ENCODE data around the gene LY86. TPM values are rescaled to one million over a fixed set of nuclear protein-coding genes. Genes with fewer than 3 reads are reported as not detected.

LY86 gene
- total and polyA plus RNA-seq, 2 donors (not counting 1 experiment from before 2014, with no cell fraction given), result 68.7 to 90.2 TPM

DNA sequence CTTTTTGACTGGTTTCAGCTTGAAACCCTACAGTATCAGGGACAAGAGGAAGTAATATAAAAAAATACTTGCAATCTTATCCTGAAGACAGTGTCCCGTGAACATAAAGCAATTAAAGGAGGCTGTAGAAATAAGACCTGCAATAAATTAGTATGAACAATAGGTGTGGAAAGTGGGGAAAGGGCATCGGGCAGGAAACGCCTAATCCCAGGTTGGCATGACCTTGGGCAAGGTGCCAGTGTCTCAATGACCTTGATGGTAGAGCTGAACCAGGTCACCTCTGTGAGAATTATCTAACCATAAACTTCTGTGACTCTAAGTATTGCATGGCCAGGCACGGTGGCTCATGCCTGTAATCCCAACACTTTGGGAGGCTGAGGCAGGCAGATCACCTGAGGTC, 115.2 kb downstream of the LY86 start:
- no peak overlapping the region for H3K9ac ChIP-seq (ENCODE audit: low read length)
- H3K9me3 ChIP-seq (ENCODE audit: control extremely low read depth in 1 of 3, control insufficient read depth in 2 of 3, insufficient read depth in 1 of 3, low read length in 2 of 3), result no peaks in the 10 kb centered on the region
- no peaks in the 10 kb centered on the region for H3K79me2 ChIP-seq (ENCODE audit: control insufficient read depth, insufficient read depth, low read length)
- H3K27me3 ChIP-seq (replicated peaks in 1 of 4; ENCODE audit: control extremely low read depth in 1 of 4, control insufficient read depth in 3 of 4, insufficient read depth in 4 of 4, low read length in 3 of 4), result no peaks in the 10 kb centered on the region
- no peaks in the 10 kb centered on the region for H3K9me3 Mint-ChIP-seq (ENCODE audit: insufficient read depth)
- peaks cover 4% of the 10 kb centered on the region for H3K4me1 Mint-ChIP-seq
- H3K4me3 Mint-ChIP-seq, result no peak overlapping the region
- H3K27ac Mint-ChIP-seq, result no peak overlapping the region
- POLR2A ChIA-PET, result no interaction called here
- H4K20me1 ChIP-seq (ENCODE audit: control insufficient read depth, insufficient read depth, low read length, poor library complexity, severe bottlenecking), result no peaks in the 10 kb centered on the region
- H3K27me3 Mint-ChIP-seq, result peaks cover 20% of the 10 kb centered on the region
- no peak overlapping the region for H3K4me2 ChIP-seq (replicated peaks; ENCODE audit: low read depth, low read length, poor library complexity, severe bottlenecking)
- ATAC-seq (ENCODE audit: low read depth), result no peak
- no peak overlapping the region for H3K27ac ChIP-seq (ENCODE audit: low read length in 2 of 2)
- CTCF ChIA-PET, result interaction anchor here (0.6 to 1.7 kb wide), 5 partner anchors 9 to 574 kb away, joined by 3 to 5 read pairs (median 3); no protein-coding TSS in a partner anchor
- no peak for TF ChIP-seq EZH2 (IDR thresholded peaks at IDR 0.05; ENCODE audit: borderline replicate concordance, insufficient read depth, low read depth, low read length, poor library complexity, severe bottlenecking)
- TF ChIP-seq, protein P1, sequence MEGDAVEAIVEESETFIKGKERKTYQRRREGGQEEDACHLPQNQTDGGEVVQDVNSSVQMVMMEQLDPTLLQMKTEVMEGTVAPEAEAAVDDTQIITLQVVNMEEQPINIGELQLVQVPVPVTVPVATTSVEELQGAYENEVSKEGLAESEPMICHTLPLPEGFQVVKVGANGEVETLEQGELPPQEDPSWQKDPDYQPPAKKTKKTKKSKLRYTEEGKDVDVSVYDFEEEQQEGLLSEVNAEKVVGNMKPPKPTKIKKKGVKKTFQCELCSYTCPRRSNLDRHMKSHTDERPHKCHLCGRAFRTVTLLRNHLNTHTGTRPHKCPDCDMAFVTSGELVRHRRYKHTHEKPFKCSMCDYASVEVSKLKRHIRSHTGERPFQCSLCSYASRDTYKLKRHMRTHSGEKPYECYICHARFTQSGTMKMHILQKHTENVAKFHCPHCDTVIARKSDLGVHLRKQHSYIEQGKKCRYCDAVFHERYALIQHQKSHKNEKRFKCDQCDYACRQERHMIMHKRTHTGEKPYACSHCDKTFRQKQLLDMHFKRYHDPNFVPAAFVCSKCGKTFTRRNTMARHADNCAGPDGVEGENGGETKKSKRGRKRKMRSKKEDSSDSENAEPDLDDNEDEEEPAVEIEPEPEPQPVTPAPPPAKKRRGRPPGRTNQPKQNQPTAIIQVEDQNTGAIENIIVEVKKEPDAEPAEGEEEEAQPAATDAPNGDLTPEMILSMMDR (IDR thresholded peaks at IDR 0.05), result no peak
- 93% methylated on average over 3 of the region's 4 CpGs for WGBS (ENCODE audit: insufficient coverage)
- H2AFZ ChIP-seq (ENCODE audit: insufficient read depth, low read depth, low read length, poor library complexity, severe bottlenecking), result no peak overlapping the region
- H3K4me1 ChIP-seq (ENCODE audit: control insufficient read depth in 2 of 2, insufficient read depth in 2 of 2, low read length in 2 of 2), result no peaks in the 10 kb centered on the region
- no peaks in the 10 kb centered on the region for H3K36me3 ChIP-seq (replicated peaks in 1 of 2; ENCODE audit: control extremely low read depth in 1 of 2, control insufficient read depth in 1 of 2, extremely low read depth in 1 of 2, insufficient read depth in 2 of 2, low read length in 1 of 2)
- DNase-seq, result no peak
- no peak overlapping the region for H3K4me3 ChIP-seq (ENCODE audit: control extremely low read depth in 1 of 5, extremely low read depth in 1 of 5, insufficient read depth in 1 of 5, low read depth in 2 of 5, low read length in 4 of 5)
- intact Hi-C loops (cut with micrococcal nuclease), result no loop called here

Data from B cell (primary cell).